ENCODE measurements around the gene AUTS2.

The AUTS2 gene

GRCh38 chr7:70457482-70457881 is 859.2 kb downstream of the AUTS2 start:
- DNase-seq (ENCODE audit: low read depth, low spot score): no peak

GRCh38 chr7:70457883-70458680 is 859.8 kb downstream of the AUTS2 start:
- no peak for DNase-seq (ENCODE audit: low read depth, low spot score)

DNA sequence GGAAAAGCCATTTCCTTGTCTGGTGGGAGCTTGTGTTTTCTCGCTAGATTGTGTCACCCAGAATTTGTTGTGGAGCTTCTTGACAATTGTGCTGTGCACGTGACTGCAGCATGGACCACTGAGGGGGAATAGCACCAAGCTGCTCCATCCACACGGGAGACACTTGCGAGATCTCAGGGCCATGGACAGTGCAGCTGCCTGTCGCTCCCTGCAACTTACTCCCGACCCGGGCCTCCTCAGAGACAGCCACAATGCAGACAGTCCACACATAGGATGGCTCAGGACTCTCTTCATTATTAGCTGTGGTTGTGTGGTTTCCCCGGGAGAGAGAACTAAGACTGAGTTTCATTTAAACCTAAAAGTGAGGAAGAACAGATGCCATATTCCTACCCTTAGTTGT is 860.5 kb downstream of the AUTS2 start:
- no peak for DNase-seq (ENCODE audit: low read depth, low spot score)

GRCh38 chr7:70459546-70459945 is 861.3 kb downstream of the AUTS2 start:
- no peak for DNase-seq (ENCODE audit: low read depth, low spot score)

- no peak for DNase-seq (ENCODE audit: low read depth, low spot score)
These were observed 861.8 kb downstream of the AUTS2 start for GRCh38 chr7:70460071-70460470.

DNA sequence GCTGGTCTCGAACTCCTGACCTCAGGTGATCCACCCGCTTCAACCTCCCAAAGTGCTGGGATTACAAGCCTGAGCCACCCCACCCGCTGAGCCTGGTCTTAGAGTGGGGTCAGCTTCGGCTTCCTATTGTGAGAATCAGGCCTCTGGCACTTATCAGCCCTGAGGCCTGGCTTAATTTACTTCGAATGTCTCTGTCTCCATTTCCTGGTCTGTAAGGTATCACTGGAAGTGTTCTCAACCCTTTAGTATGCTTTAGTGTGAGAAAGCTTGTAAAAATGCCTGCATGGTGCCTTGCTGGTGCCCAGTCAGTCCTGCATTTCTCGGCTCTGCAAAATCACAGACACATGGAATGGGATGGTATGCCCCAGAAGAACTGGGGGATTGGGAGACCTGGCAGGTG is 862.3 kb downstream of the AUTS2 start:
- DNase-seq (ENCODE audit: low read depth, low spot score): no peak

DNA sequence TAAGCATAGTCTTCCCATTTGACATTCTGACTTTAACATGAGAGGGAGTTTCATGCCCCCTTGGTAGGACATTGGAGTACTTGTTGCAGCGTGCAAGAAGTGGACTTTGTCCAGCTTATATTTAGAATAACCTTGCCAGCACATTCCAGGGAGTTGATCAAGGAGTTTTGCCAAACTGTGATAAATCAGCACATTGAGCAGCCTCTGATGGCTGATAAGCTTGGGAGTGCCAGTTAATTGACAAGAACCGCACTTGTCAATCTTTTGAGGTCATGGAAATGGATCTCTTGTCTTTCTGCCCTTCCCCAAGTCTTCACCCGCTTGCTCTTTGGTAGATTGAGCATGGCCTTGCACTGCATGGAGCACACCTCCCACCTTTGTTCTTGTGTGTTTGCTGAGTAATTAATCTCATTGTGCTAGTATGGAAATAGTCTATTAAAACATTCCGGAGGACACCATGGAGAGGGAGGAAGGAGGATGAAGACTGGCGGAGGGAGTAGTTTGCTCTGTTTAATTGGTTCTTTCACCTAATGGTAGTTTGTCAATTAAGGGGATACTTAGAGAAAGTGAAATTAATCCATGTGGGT is 865.2 kb downstream of the AUTS2 start:
- no peak for DNase-seq (ENCODE audit: low read depth, low spot score)

- no peak for DNase-seq (ENCODE audit: low read depth, low spot score)
These were observed 868.6 kb downstream of the AUTS2 start for GRCh38 chr7:70466725-70467364.

GRCh38 chr7:70470746-70471145 is 872.5 kb downstream of the AUTS2 start:
- DNase-seq (ENCODE audit: low read depth, low spot score): no peak

- no peak for DNase-seq (ENCODE audit: low read depth, low spot score)
These were observed 874.4 kb downstream of the AUTS2 start for GRCh38 chr7:70472601-70473237.

DNA sequence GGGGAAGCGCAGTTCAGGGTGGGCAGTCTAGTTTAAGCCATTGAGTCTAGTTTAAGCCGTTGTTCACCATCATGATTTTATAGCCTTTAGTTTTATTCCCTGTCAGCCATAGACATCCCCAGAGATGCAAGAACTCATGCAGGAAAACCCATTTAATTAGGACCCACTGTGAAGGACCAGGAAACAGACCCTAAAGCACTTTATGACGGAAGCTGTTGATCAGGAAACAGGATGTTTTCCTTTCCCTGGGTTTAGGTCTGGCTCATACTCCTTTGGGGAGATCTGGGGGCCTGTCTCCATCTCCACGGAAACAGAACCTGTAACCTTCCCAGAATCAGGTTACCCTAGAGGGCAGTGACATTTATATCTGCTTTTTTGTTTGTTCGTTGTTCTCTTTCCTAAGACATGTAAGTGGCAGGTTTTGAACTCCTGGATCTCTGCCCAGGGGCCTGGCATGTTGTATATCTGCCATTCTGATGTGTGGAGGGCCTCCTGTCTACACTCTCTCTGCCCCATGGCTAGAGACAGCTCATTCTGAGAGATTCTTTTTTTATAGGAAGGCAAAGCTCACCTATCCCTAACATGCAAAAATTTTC is 876.5 kb downstream of the AUTS2 start:
- no peak for DNase-seq (ENCODE audit: low read depth, low spot score)

- no peak for DNase-seq (ENCODE audit: low read depth, low spot score)
These were observed 879.0 kb downstream of the AUTS2 start for GRCh38 chr7:70477036-70478010.

DNA sequence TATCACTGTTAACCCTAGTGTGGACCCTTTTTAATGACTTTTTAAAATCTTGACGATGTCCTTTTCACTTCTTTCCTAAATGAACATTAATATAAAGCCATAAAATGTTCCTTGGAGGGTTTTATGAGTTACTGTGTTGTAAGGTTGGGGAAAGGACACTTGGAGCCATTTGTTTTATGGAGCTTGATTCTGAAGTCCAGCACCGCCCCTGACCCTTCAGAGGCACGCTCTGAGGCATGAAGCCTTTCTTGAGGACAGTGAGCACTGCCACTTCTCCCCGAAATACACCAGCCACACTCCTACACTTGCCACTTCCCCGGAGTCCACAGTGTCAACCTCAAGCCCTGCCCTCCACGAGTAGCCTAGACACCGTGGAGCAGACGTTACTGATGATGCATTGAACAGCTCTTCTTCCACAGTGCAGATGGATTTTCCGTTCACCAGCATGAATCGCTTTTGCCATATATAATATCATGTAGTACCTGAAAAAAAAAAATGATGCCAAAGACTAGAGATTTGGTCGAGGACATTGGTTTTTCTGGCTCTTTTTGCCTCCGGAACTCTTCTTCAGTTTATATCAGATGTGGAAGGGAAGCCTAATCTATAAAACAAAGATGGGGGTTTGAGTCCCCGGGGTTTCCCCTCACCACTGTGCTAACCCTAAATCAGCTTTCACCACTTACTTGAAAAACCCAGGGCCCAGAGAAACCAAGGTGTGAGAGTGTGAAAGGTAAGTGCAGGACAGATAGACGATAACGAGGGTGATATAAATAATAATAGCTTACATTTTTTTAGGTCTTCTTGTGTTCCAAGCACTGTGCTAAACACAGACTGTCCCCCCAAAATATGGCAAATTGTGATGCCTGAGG is 881.1 kb downstream of the AUTS2 start:
- DNase-seq (ENCODE audit: low read depth, low spot score): no peak

DNA sequence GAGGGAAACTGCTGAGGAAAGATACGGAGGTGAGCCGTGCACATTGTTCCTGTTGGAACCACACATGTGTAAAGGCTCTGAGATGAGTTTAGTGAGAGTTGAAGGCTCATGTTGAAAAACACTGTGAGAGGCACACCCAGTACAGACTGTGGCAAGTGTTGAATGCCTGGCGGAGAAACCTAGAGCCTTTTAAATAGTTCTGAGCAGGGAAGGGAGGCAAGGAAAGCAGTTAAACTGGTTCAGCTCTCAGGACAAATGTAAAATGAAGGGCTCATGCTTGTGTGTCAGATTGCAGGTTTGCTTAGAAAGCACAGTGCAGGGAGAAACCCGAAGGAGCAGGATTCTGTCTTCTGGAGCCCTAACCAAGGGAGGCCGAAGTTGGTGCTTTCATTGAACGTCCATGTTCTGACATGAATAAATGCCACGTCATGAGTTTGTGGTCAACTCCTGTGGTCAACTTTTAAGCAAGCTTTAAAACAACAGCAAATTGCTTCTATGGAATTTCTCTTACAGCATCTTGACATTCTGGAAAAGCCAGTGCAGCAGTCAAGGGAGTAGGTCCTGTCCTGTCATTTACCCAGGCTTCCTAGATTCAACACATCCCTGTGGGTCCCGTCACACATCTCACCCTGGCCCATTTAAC is 882.8 kb downstream of the AUTS2 start:
- DNase-seq (ENCODE audit: low read depth, low spot score): no peak

DNA sequence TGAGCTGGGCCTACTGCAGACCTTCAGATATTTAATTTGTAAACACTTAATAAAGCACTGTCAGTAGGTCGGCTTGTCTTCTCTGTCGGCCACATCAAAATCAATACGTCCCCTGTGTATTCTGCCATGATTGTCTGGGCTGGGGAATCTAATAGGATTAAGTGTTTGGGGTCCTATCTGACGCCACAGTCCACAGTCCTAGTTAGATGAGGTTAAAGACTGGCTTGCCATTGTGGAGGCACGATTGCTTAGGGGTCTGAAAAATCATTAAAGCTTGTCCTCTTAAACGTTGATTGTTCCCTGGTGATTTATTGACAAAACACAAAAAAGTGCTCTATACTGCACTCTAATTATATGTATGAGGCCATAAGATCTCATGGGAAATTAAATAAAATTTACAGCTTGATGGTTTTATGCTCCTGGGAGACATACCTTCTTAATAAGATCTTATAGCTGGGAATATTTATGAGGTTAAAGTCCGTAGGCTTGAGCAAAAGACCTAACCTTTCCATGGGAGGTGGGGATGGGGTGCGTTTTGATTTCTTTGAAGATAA is 883.4 kb downstream of the AUTS2 start:
- no peak for DNase-seq (ENCODE audit: low read depth, low spot score)

DNA sequence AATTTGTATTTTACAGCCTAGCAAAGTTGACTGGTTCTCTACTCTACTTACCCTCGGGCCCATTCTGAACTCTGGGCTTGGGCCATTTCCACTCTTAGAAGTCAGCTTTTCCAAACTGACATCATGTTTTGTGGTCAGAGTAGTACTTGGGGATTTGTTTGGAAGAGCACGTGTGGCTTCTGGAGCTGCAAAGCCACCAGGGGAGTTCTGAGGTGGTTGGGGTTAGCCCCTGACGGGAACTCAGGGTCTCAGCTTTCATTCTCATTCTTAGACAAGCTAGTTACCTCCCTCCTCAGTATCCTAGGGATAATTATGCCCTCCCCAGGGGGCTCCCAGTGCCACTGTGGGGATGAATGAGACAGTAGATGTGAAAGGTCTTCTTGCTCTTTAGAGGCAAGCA is 886.0 kb downstream of the AUTS2 start:
- DNase-seq (ENCODE audit: low read depth, low spot score): no peak

GRCh38 chr7:70486977-70487376 is 888.7 kb downstream of the AUTS2 start:
- no peak for DNase-seq (ENCODE audit: low read depth, low spot score)

GRCh38 chr7:70487428-70487827 is 889.2 kb downstream of the AUTS2 start:
- DNase-seq (ENCODE audit: low read depth, low spot score): no peak

DNA sequence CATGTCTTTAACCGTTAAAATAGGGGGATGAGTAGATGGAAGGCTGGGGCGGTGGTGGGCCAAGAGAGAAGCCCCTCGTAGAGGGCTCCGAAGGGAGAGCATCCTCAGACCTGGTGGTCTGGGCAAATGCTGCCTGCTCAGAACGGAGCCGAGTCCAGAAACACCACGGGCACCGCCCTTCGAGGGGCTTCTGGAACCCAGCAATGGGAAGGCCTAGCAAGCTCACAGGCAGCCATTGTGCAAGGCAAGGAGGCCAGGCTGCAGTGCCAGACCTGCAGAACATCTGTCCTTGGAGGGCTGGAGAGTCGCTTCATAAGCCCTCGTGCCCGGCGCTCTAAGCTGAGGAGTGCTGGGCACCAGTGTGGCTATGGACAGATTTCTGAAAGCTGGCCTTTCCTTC is 889.6 kb downstream of the AUTS2 start:
- DNase-seq (ENCODE audit: low read depth, low spot score): no peak
